Measurements from ENCODE around the gene LTBP1.

The LTBP1 gene

DNA sequence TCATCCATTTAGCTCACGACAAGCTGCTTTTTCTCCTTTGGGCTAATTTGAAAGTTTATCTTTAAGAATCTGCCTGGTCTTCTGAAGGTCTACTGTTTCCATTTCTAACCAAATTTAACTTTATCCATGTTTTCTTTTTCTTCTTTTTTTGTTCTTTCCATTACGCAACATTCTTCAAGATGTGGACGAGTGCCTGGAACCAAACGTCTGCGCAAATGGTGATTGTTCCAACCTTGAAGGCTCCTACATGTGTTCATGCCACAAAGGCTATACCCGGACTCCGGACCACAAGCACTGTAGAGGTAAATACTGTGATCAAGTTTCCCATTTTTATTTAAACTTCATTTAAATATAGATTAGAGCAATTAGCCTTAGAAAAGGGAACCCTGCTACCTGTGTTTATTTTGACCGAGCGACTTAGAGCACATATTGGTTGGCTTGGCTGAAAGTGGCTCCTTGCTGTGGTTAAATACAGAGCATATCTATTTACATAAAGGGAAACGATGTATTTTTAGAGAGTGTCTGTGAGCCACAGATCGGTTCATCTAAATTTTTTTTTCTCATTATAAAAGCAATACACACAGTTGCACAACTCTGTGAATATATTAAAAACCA, 346.3 kb downstream of the LTBP1 start:
- H4K8ac ChIP-seq (ENCODE audit: low read depth, low read length): no peak overlapping the region
- no peak overlapping the region for H3K14ac ChIP-seq (ENCODE audit: low read length)
- H4K12ac ChIP-seq (ENCODE audit: low read depth, low read length): no peak overlapping the region
- no peak overlapping the region for H3K18ac ChIP-seq (ENCODE audit: low read length)
- no peak overlapping the region for H2BK120ac ChIP-seq (ENCODE audit: insufficient read depth, low read length, poor library complexity)
- no peak overlapping the region for H3K4ac ChIP-seq (ENCODE audit: low read depth, low read length)
- no peak overlapping the region for H3K4me3 ChIP-seq (ENCODE audit: low read depth, low read length)
- H2AFZ ChIP-seq (ENCODE audit: insufficient read depth, low read length, poor library complexity): no peak overlapping the region
- H3K4me2 ChIP-seq (ENCODE audit: low read length): no peak overlapping the region
- no peaks in the 10 kb centered on the region for H3K79me2 ChIP-seq (ENCODE audit: control insufficient read depth, insufficient read depth, low read length, poor library complexity)
- no CpG with 5 or more reads among the region's 11 CpGs for WGBS (ENCODE audit: extremely low coverage, insufficient coverage, insufficient read length)
- no peak overlapping the region for H4K91ac ChIP-seq (ENCODE audit: low read depth, low read length)
- no peak for DNase-seq
- H2AK5ac ChIP-seq (ENCODE audit: low read length): no peak overlapping the region
- peaks cover 0 to 10% of the 10 kb centered on the region in 2 experiments for H3K4me1 ChIP-seq (ENCODE audit: control insufficient read depth in 1 of 2, insufficient read depth in 2 of 2, low read length in 2 of 2)
- H3K9ac ChIP-seq (ENCODE audit: low read length): no peak overlapping the region
- H3K23ac ChIP-seq (ENCODE audit: low read length): no peak overlapping the region
- no peaks in the 10 kb centered on the region for H3K27me3 ChIP-seq (ENCODE audit: insufficient read depth, low read length)
- H3K9me3 ChIP-seq (ENCODE audit: insufficient read depth, low read depth, low read length): no peaks in the 10 kb centered on the region
- H3K36me3 ChIP-seq (ENCODE audit: control insufficient read depth in 1 of 2, insufficient read depth in 2 of 2, low read length in 2 of 2): no peaks in the 10 kb centered on the region
- H3K27ac ChIP-seq (ENCODE audit: low read depth, low read length): no peak overlapping the region
- no peak overlapping the region for H2BK12ac ChIP-seq (ENCODE audit: low read length)
- H2BK5ac ChIP-seq (ENCODE audit: low read depth, low read length, poor library complexity): no peak overlapping the region
- peaks cover 4% of the 10 kb centered on the region for H3K79me1 ChIP-seq (ENCODE audit: low read length)

DNA sequence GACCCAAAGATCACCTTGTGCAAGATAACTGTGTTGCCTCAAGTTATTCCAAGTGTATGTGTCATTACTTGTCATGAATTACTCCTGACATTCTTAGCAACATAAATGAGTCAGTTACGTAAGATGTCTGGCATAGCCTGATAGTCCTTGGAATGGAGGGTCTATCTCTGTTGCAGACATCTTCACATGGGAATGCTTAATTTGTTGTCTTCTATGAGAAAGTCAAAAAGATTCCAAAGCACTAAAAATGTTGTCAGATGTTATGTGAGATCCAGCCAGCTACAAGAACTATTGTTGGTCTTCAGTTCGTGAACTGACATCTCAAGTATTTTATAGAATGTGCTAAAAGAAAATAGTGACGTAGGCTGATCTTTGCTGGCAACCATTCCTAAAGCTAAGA, 351.5 kb downstream of the LTBP1 start:
- no peaks in the 10 kb centered on the region for H3K9me3 ChIP-seq (ENCODE audit: insufficient read depth, low read depth, low read length)
- H3K27me3 ChIP-seq (ENCODE audit: insufficient read depth, low read length): no peaks in the 10 kb centered on the region

DNA sequence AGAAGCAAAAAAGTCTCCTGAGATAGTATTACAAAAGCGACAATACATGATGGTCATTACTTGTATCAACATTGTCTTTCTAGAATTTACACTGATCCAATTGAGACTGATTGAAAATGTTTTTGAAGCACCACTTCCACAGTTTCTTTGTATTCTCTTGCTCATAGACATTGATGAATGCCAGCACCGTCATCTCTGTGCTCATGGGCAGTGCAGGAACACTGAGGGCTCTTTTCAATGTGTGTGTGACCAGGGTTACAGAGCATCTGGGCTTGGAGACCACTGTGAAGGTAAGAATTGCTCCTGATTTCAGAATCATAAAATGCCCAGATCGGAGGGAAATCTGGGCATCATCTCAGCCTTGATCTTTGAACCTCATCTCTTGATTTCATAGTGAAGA, 354.6 kb downstream of the LTBP1 start:
- Histone ChIP-seq H4K8ac (ENCODE audit: low read depth, low read length) (no peak overlapping the region), H3K79me2 (ENCODE audit: control insufficient read depth, insufficient read depth, low read length, poor library complexity) (no peaks in the 10 kb centered on the region), H3K9me3 (ENCODE audit: insufficient read depth, low read depth, low read length) (no peaks in the 10 kb centered on the region), H3K27ac (ENCODE audit: low read depth, low read length) (no peak overlapping the region), H2BK5ac (ENCODE audit: low read depth, low read length, poor library complexity) (no peak overlapping the region), H3K4me2 (ENCODE audit: low read length) (no peak overlapping the region), H3K36me3 (ENCODE audit: control insufficient read depth in 1 of 2, insufficient read depth in 2 of 2, low read length in 2 of 2) (peaks cover 0 to 2% of the 10 kb centered on the region in 2 experiments), H3K23ac (ENCODE audit: low read length) (no peak overlapping the region), H3K79me1 (ENCODE audit: low read length) (no peaks in the 10 kb centered on the region), H2BK120ac (ENCODE audit: insufficient read depth, low read length, poor library complexity) (no peak overlapping the region), H3K27me3 (ENCODE audit: insufficient read depth, low read length) (no peaks in the 10 kb centered on the region), H3K4ac (ENCODE audit: low read depth, low read length) (no peak overlapping the region), H3K18ac (ENCODE audit: low read length) (no peak overlapping the region), H2AK5ac (ENCODE audit: low read length) (no peak overlapping the region), H3K4me1 (ENCODE audit: control insufficient read depth in 1 of 2, insufficient read depth in 2 of 2, low read length in 2 of 2) (peaks cover 0 to 5% of the 10 kb centered on the region in 2 experiments), H4K91ac (ENCODE audit: low read depth, low read length) (no peak overlapping the region), H3K4me3 (ENCODE audit: low read depth, low read length) (no peak overlapping the region), H2AFZ (ENCODE audit: insufficient read depth, low read length, poor library complexity) (no peak overlapping the region), H3K9ac (ENCODE audit: low read length) (no peak overlapping the region), H3K14ac (ENCODE audit: low read length) (no peak overlapping the region), H4K12ac (ENCODE audit: low read depth, low read length) (no peak overlapping the region), H2BK12ac (ENCODE audit: low read length) (no peak overlapping the region)
- WGBS (ENCODE audit: extremely low coverage, insufficient coverage, insufficient read length): no CpG with 5 or more reads among the region's 3 CpGs
- no peak for DNase-seq

More for the DNA sequence above, 351.5 kb downstream of the LTBP1 start:
- Histone ChIP-seq H3K79me2 (ENCODE audit: control insufficient read depth, insufficient read depth, low read length, poor library complexity) (no peaks in the 10 kb centered on the region), H2BK12ac (ENCODE audit: low read length) (no peak overlapping the region), H2AFZ (ENCODE audit: insufficient read depth, low read length, poor library complexity) (no peak overlapping the region), H3K9ac (ENCODE audit: low read length) (no peak overlapping the region), H3K18ac (ENCODE audit: low read length) (no peak overlapping the region), H3K4me2 (ENCODE audit: low read length) (no peak overlapping the region), H3K14ac (ENCODE audit: low read length) (no peak overlapping the region), H2AK5ac (ENCODE audit: low read length) (no peak overlapping the region), H3K27ac (ENCODE audit: low read depth, low read length) (no peak overlapping the region), H3K4me3 (ENCODE audit: low read depth, low read length) (no peak overlapping the region), H4K8ac (ENCODE audit: low read depth, low read length) (no peak overlapping the region), H4K91ac (ENCODE audit: low read depth, low read length) (no peak overlapping the region), H4K12ac (ENCODE audit: low read depth, low read length) (no peak overlapping the region), H2BK120ac (ENCODE audit: insufficient read depth, low read length, poor library complexity) (no peak overlapping the region), H3K79me1 (ENCODE audit: low read length) (no peaks in the 10 kb centered on the region), H3K4ac (ENCODE audit: low read depth, low read length) (no peak overlapping the region), H3K4me1 (ENCODE audit: control insufficient read depth in 1 of 2, insufficient read depth in 2 of 2, low read length in 2 of 2) (peaks cover 0 to 4% of the 10 kb centered on the region in 2 experiments), H3K23ac (ENCODE audit: low read length) (no peak overlapping the region), H3K36me3 (ENCODE audit: control insufficient read depth in 1 of 2, insufficient read depth in 2 of 2, low read length in 2 of 2) (no peaks in the 10 kb centered on the region), H2BK5ac (ENCODE audit: low read depth, low read length, poor library complexity) (no peak overlapping the region)
- DNase-seq: peak; percentile 71 to 92
- no CpG with 5 or more reads among the region's 3 CpGs for WGBS (ENCODE audit: extremely low coverage, insufficient coverage, insufficient read length)

DNA sequence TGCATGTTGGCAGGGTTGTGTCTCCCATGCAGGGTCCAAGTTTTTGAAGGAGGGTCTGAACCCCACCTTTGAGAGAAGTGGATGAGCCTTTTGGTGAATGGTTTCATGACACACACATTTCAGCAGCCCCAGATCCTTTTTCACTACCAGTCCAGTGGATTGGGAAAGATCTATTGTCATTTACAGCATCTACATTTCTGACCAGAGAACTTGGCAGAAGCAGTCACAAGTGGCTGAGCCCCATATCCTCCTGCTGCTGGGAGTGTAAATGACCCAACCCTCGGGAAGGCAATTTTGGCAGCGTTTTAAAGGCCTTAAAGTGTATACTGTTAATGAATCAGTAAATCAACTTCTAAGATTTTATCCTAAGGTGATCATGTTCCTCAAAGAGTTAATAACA, 355.6 kb downstream of the LTBP1 start:
- H3K4me1 ChIP-seq (ENCODE audit: control insufficient read depth in 1 of 2, insufficient read depth in 2 of 2, low read length in 2 of 2): peaks cover 0 to 2% of the 10 kb centered on the region in 2 experiments
- H4K12ac ChIP-seq (ENCODE audit: low read depth, low read length): no peak overlapping the region
- H2BK12ac ChIP-seq (ENCODE audit: low read length): no peak overlapping the region
- H3K9ac ChIP-seq (ENCODE audit: low read length): no peak overlapping the region
- DNase-seq: no peak
- no peak overlapping the region for H2BK120ac ChIP-seq (ENCODE audit: insufficient read depth, low read length, poor library complexity)
- H3K23ac ChIP-seq (ENCODE audit: low read length): no peak overlapping the region
- H2AK5ac ChIP-seq (ENCODE audit: low read length): no peak overlapping the region
- no peak overlapping the region for H4K8ac ChIP-seq (ENCODE audit: low read depth, low read length)
- H3K79me2 ChIP-seq (ENCODE audit: control insufficient read depth, insufficient read depth, low read length, poor library complexity): no peaks in the 10 kb centered on the region
- no CpG with 5 or more reads among the region's 2 CpGs for WGBS (ENCODE audit: extremely low coverage, insufficient coverage, insufficient read length)
- no peaks in the 10 kb centered on the region for H3K9me3 ChIP-seq (ENCODE audit: insufficient read depth, low read depth, low read length)
- no peak overlapping the region for H3K4me3 ChIP-seq (ENCODE audit: low read depth, low read length)
- H3K4ac ChIP-seq (ENCODE audit: low read depth, low read length): no peak overlapping the region
- no peak overlapping the region for H2AFZ ChIP-seq (ENCODE audit: insufficient read depth, low read length, poor library complexity)
- H3K14ac ChIP-seq (ENCODE audit: low read length): no peak overlapping the region
- H3K18ac ChIP-seq (ENCODE audit: low read length): no peak overlapping the region
- H3K79me1 ChIP-seq (ENCODE audit: low read length): no peaks in the 10 kb centered on the region
- no peak overlapping the region for H3K27ac ChIP-seq (ENCODE audit: low read depth, low read length)
- H3K27me3 ChIP-seq (ENCODE audit: insufficient read depth, low read length): no peaks in the 10 kb centered on the region
- peak overlapping the region; percentile 32 for H2BK5ac ChIP-seq (ENCODE audit: low read depth, low read length, poor library complexity)
- peaks cover 0 to 2% of the 10 kb centered on the region in 2 experiments for H3K36me3 ChIP-seq (ENCODE audit: control insufficient read depth in 1 of 2, insufficient read depth in 2 of 2, low read length in 2 of 2)
- H3K4me2 ChIP-seq (ENCODE audit: low read length): no peak overlapping the region
- H4K91ac ChIP-seq (ENCODE audit: low read depth, low read length): no peak overlapping the region
